Motor neuron (in vitro differentiated cells): ENCODE measurements around the gene FAM222B. TPM values are rescaled to one million over a fixed set of nuclear protein-coding genes. Genes with fewer than 3 reads are reported as not detected.
"Not testable (repeated sequence)": the region's sequence is repeated elsewhere in the genome, so short reads cannot be mapped to it uniquely, and the experiment has no call there.

Experiments used
- ATAC-seq, 8 experiments: fragments of 200-7000 bp; cut with Tn5 transposase; replicated peaks in 6 of 8; 2 replicates each; pipeline ENCODE4 v1.8.0; 2021; ENCODE audit warnings: mild to moderate bottlenecking in 8 of 8, moderate library complexity in 8 of 8
- H3K27ac ChIP-seq, 2 donors: fragments of 250-450 bp; sonication (Bioruptor Pico); 2 replicates each; pipeline ENCODE4 v1.9.0; 2021; ENCODE audit warnings: antibody characterized with exemption in 2 of 2, mild to moderate bottlenecking in 2 of 2, moderate library complexity in 1 of 2
- H3K4me1 ChIP-seq, 2 donors: fragments of 250-450 bp; sonication (Bioruptor Pico); replicated peaks in 1 of 2; 2 replicates each; pipeline ENCODE4 v1.6.1; 2021; ENCODE audit warnings: antibody characterized with exemption in 2 of 2, mild to moderate bottlenecking in 2 of 2, moderate library complexity in 1 of 2
- H3K4me3 ChIP-seq, 5 donors: fragments of 250-450 bp; sonication (Bioruptor Pico); 2 replicates each; pipeline ENCODE4 v1.9.0; 2021; ENCODE audit warnings: antibody characterized with exemption in 5 of 5, mild to moderate bottlenecking in 5 of 5, moderate library complexity in 4 of 5
- WGBS, 10 experiments: fragments of 450-650 bp; shearing (Covaris generic); methylation state at CpG; one replicate each; pipeline ENCODE4 v1.0.0; 2022; 5-methylcytosine and 5-hydroxymethylcytosine counted together
- in situ Hi-C, 9 experiments: fragments of 400-800 bp; cut with MboI; loops; one replicate each; pipeline ENCODE4 v1.15.0; 2021; ENCODE audit warnings: low sequenced_read_pairs in 9 of 9, low pct_unique_long_range_greater_than_20kb in 2 of 9; ENCODE audit not compliant: unreplicated experiment in 9 of 9
- total RNA-seq, 8 experiments: library from RNA; unstranded; fragments of 300-600 nt; gene quantifications; 2 replicates each; pipeline versions ENCODE4 v1.2.3 to v1.2.4, GENCODE V29; 2022

FAM222B gene
- total RNA-seq, 8 experiments from 2014 or later = 3.1 to 16.8 (median 11.1) TPM

- WGBS, 10 experiments = 0% methylated on average over 1 of the region's 10 CpGs; no CpG with 5 or more reads in 9 of the 10 experiments
- ATAC-seq = peak; percentile 55 to 64 (median 61)
- in situ Hi-C loops = no loop called here
- Histone ChIP-seq H3K4me3 (peak overlapping the region; percentile 72 to 96 (median 79)), H3K27ac (peak overlapping the region; percentile 94 to 98), H3K4me1 (peaks cover 15 to 22% of the 10 kb centered on the region in 2 donors)
Observed at GRCh38 chr17:28812748-28813377, 29.7 kb downstream of the FAM222B start.

- 0% methylated on average over 1 to 6 of the region's 47 CpGs; no CpG with 5 or more reads in 7 of the 10 experiments for WGBS, 10 experiments
- peak; percentile 97 to 99 (median 98) for ATAC-seq
- Histone ChIP-seq H3K27ac (peak overlapping the region; percentile 94 to 98), H3K4me3 (peak overlapping the region; percentile 72 to 96 (median 79)), H3K4me1 (peaks cover 19 to 28% of the 10 kb centered on the region in 2 donors)
- in situ Hi-C loops = no loop called here
Observed at GRCh38 chr17:28812091-28812747, 30.4 kb downstream of the FAM222B start.

- Histone ChIP-seq H3K4me3 (peak overlapping the region; percentile 72 to 96 (median 79)), H3K27ac (peak overlapping the region; percentile 29 to 65), H3K4me1 (peaks cover 22 to 31% of the 10 kb centered on the region in 2 donors)
- ATAC-seq = peak in 1 of 8 experiments; percentile 0
- in situ Hi-C loops = no loop called here
- 0 to 25% (median 4%) methylated on average over 2 to 6 of the region's 6 CpGs; no CpG with 5 or more reads in 3 of the 10 experiments for WGBS, 10 experiments
Observed at GRCh38 chr17:28811651-28812090, 30.9 kb downstream of the FAM222B start.

- in situ Hi-C loops = no loop called here
- 71 to 100% (median 100%) methylated on average over 1 of the region's 1 CpG; no CpG with 5 or more reads in 2 of the 10 experiments for WGBS, 10 experiments
- H3K27ac ChIP-seq = no peak overlapping the region
- peaks cover 22 to 31% of the 10 kb centered on the region in 2 donors for H3K4me1 ChIP-seq
- no peak overlapping the region for H3K4me3 ChIP-seq
- no peak for ATAC-seq
Observed at GRCh38 chr17:28810437-28810836, 32.2 kb downstream of the FAM222B start.

GRCh38 chr17:28807925-28808634 lies 34.5 kb downstream of the FAM222B start:
- peaks cover 22 to 29% of the 10 kb centered on the region in 2 donors for H3K4me1 ChIP-seq
- WGBS, 10 experiments = 0 to 20% (median 0%) methylated on average over 1 to 2 of the region's 2 CpGs; no CpG with 5 or more reads in 2 of the 10 experiments
- peak overlapping the region in 1 of 2 donors; percentile 11 for H3K27ac ChIP-seq
- in situ Hi-C loops = no loop called here
- peak overlapping the region in 1 of 5 donors; percentile 3 for H3K4me3 ChIP-seq
- peak in 2 of 8 experiments; percentile 1 to 8 for ATAC-seq

GRCh38 chr17:28796062-28796461 lies 46.5 kb downstream of the FAM222B start:
- in situ Hi-C loops = no loop called here
- no peak for ATAC-seq
- Histone ChIP-seq H3K4me1 (no peaks in the 10 kb centered on the region), H3K27ac (no peak overlapping the region), H3K4me3 (no peak overlapping the region)
- WGBS, 10 experiments = 63 to 100% (median 93%) methylated on average over 1 to 2 of the region's 2 CpGs; no CpG with 5 or more reads in 2 of the 10 experiments

- H3K4me1 ChIP-seq, ATAC-seq, in situ Hi-C loops, H3K4me3 ChIP-seq, H3K27ac ChIP-seq: not testable (repeated sequence)
- WGBS, 10 experiments = 73 to 100% (median 97%) methylated on average over 1 to 11 of the region's 14 CpGs
Observed at GRCh38 chr17:28794846-28795441, 47.6 kb downstream of the FAM222B start.

- peak in 1 of 8 experiments; percentile 19 for ATAC-seq
- Histone ChIP-seq H3K27ac (no peak overlapping the region), H3K4me1 (no peaks in the 10 kb centered on the region), H3K4me3 (no peak overlapping the region)
- 56 to 100% (median 80%) methylated on average over 1 of the region's 2 CpGs; no CpG with 5 or more reads in 5 of the 10 experiments for WGBS, 10 experiments
- in situ Hi-C loops = no loop called here
Observed at GRCh38 chr17:28792877-28793661, 49.5 kb downstream of the FAM222B start.

- WGBS, 10 experiments = 80 to 100% (median 100%) methylated on average over 1 to 4 of the region's 4 CpGs; no CpG with 5 or more reads in 1 of the 10 experiments
- Histone ChIP-seq H3K27ac (no peak overlapping the region), H3K4me3 (no peak overlapping the region), H3K4me1 (no peaks in the 10 kb centered on the region)
- in situ Hi-C loops = no loop called here
- ATAC-seq = no peak
Observed at GRCh38 chr17:28788100-28788499, 54.5 kb downstream of the FAM222B start.

- H3K4me3 ChIP-seq = no peak overlapping the region
- WGBS, 10 experiments = 33 to 100% (median 88%) methylated on average over 1 to 3 of the region's 3 CpGs; no CpG with 5 or more reads in 4 of the 10 experiments
- H3K27ac ChIP-seq = no peak overlapping the region
- no peak for ATAC-seq
- in situ Hi-C loops = no loop called here
- H3K4me1 ChIP-seq = no peaks in the 10 kb centered on the region
Observed at GRCh38 chr17:28783161-28783560, 59.4 kb downstream of the FAM222B start.

- H3K4me1 ChIP-seq, ATAC-seq, H3K27ac ChIP-seq, in situ Hi-C loops, H3K4me3 ChIP-seq: not testable (repeated sequence)
- WGBS, 10 experiments = 89 to 100% (median 100%) methylated on average over 2 to 12 of the region's 13 CpGs; no CpG with 5 or more reads in 2 of the 10 experiments
Observed at GRCh38 chr17:28779601-28780000, 63.0 kb downstream of the FAM222B start.

GRCh38 chr17:28777178-28777577 lies 65.4 kb downstream of the FAM222B start:
- Histone ChIP-seq H3K27ac (no peak overlapping the region), H3K4me3 (no peak overlapping the region), H3K4me1 (peaks cover 0 to 8% of the 10 kb centered on the region in 2 donors)
- no peak for ATAC-seq
- 36 to 100% (median 89%) methylated on average over 1 of the region's 1 CpG; no CpG with 5 or more reads in 5 of the 10 experiments for WGBS, 10 experiments
- in situ Hi-C loops = no loop called here
